Neural cell (in vitro differentiated cells): Measurements from ENCODE around the gene PCDHA9. TPM values are rescaled to one million over a fixed set of nuclear protein-coding genes. Genes with fewer than 3 reads are reported as not detected.
A peak's percentile ranks its signal among the peaks of the same experiment; 100 is the strongest.

Experiments used
- H2AFZ ChIP-seq: fragments of 200-600, 300-800 bp; sonication (generic), shearing (Covaris generic); 2 replicates; pipeline ENCODE4 v1.6.0; 2014; ENCODE audit warnings: low read depth, mild to moderate bottlenecking, antibody characterized with exemption, low read length, moderate library complexity
- H3F3A ChIP-seq: fragments of 200-600 bp; shearing (Covaris generic); 2 replicates; pipeline ENCODE4 v1.6.1; 2016; ENCODE audit warnings: mild to moderate bottlenecking, moderate library complexity, mixed read lengths, antibody characterized with exemption, low read length; ENCODE audit not compliant: insufficient read depth, poor library complexity, severe bottlenecking
- H3K27ac ChIP-seq: fragments of 200-600, 300-800 bp; sonication (generic), shearing (Covaris generic); 2 replicates; pipeline ENCODE4 v1.5.1; 2014; ENCODE audit warnings: mild to moderate bottlenecking, low read length, moderate library complexity
- H3K27me3 ChIP-seq: fragments of 300-800, 200-600 bp; sonication (generic), shearing (Covaris generic); 2 replicates; pipeline ENCODE4 v1.6.0; 2014; ENCODE audit warnings: mild to moderate bottlenecking, low read depth, low read length, moderate library complexity; ENCODE audit not compliant: insufficient read depth
- H3K36me3 ChIP-seq: fragments of 300-800, 200-600 bp; sonication (generic), shearing (Covaris generic); 2 replicates; pipeline ENCODE4 v1.5.1; 2014; ENCODE audit warnings: mild to moderate bottlenecking, antibody characterized with exemption, low read length, moderate library complexity; ENCODE audit not compliant: insufficient read depth
- H3K4me2 ChIP-seq: fragments of 300-800, 200-600 bp; sonication (generic), shearing (Covaris generic); 2 replicates; pipeline ENCODE4 v1.6.0; 2014; ENCODE audit warnings: mild to moderate bottlenecking, low read length
- H3K4me3 ChIP-seq: fragments of 300-800, 200-600 bp; sonication (generic), shearing (Covaris generic); 2 replicates; pipeline ENCODE4 v1.5.1; 2014; ENCODE audit warnings: mild to moderate bottlenecking, low read length, moderate library complexity
- H3K79me2 ChIP-seq: fragments of 200-600 bp; shearing (Covaris generic); replicated peaks from 2 replicates; pipeline ENCODE4 v1.6.0; 2014; ENCODE audit warnings: mild to moderate bottlenecking, low read length, moderate library complexity; ENCODE audit not compliant: insufficient read depth
- H3K9ac ChIP-seq: fragments of 300-800, 200-600 bp; sonication (generic), shearing (Covaris generic); 2 replicates; pipeline ENCODE4 v1.6.1; 2016; ENCODE audit warnings: mild to moderate bottlenecking, low read length, mixed read lengths
- H3K9me2 ChIP-seq: fragments of 200-600 bp; shearing (Covaris generic); 2 replicates; pipeline ENCODE4 v1.6.1; 2016; ENCODE audit warnings: mild to moderate bottlenecking, low read length, mixed read lengths; ENCODE audit not compliant: insufficient read depth
- H3K9me3 ChIP-seq: fragments of 200-600, 300-800 bp; sonication (generic), shearing (Covaris generic); 2 replicates; pipeline ENCODE4 v1.6.1; 2016; ENCODE audit warnings: mild to moderate bottlenecking, mixed run types, low read length, moderate library complexity, mixed read lengths
- H4K20me1 ChIP-seq: fragments of 200-600 bp; shearing (Covaris generic); 2 replicates; pipeline ENCODE4 v1.6.1; 2016; ENCODE audit warnings: mild to moderate bottlenecking, mixed run types; ENCODE audit not compliant: insufficient read depth
- CTCF ChIP-seq: fragments of 450-650 bp; IDR thresholded peaks from 2 replicates; pipeline ENCODE4 v1.5.1; 2014; ENCODE audit warnings: antibody characterized with exemption, mild to moderate bottlenecking, moderate library complexity; ENCODE audit not compliant: poor library complexity, severe bottlenecking
- EP300 ChIP-seq: fragments of 450-650 bp; conservative IDR thresholded peaks from 2 replicates; pipeline ENCODE4 v1.6.1; 2014; ENCODE audit warnings: antibody characterized with exemption, mild to moderate bottlenecking, moderate library complexity; ENCODE audit not compliant: poor library complexity, severe bottlenecking
- EZH2 ChIP-seq: fragments of 200-600, 300-800 bp; shearing (Covaris generic), sonication (generic); IDR thresholded peaks from 2 replicates; pipeline ENCODE4 v1.6.1; 2014; ENCODE audit warnings: antibody characterized with exemption, low read length, borderline replicate concordance, mild to moderate bottlenecking; ENCODE audit not compliant: insufficient read depth, poor library complexity, severe bottlenecking
- MXI1 ChIP-seq: fragments of 450-650 bp; conservative IDR thresholded peaks from 2 replicates; pipeline ENCODE4 v1.6.1; 2014; ENCODE audit warnings: antibody characterized with exemption, mild to moderate bottlenecking; ENCODE audit not compliant: poor library complexity, severe bottlenecking
- POLR2AphosphoS5 ChIP-seq: IDR thresholded peaks from 2 replicates; pipeline ENCODE4 v1.6.1; 2012
- RAD21 ChIP-seq: fragments of 450-650 bp; conservative IDR thresholded peaks from 2 replicates; pipeline ENCODE4 v1.6.1; 2014; ENCODE audit warnings: antibody characterized with exemption, mild to moderate bottlenecking, moderate library complexity
- REST ChIP-seq: IDR thresholded peaks from 2 replicates; pipeline ENCODE4 v1.6.1; 2012; ENCODE audit warnings: borderline replicate concordance
- SMC3 ChIP-seq: fragments of 450-650 bp; conservative IDR thresholded peaks from 2 replicates; pipeline ENCODE4 v1.6.1; 2014; ENCODE audit warnings: antibody characterized with exemption, mild to moderate bottlenecking, moderate library complexity; ENCODE audit not compliant: poor library complexity
- TAF1 ChIP-seq: IDR thresholded peaks from 2 replicates; pipeline ENCODE4 v1.6.1; 2012; ENCODE audit warnings: low read depth
- polyA plus RNA-seq: library from polyadenylated mRNA; depleted of rRNA; stranded (reverse); fragments of >200 nt; gene quantifications from 2 replicates; pipeline ENCODE4 v1.2.3, GENCODE V29; 2014

The PCDHA9 gene
- polyA plus RNA-seq, 1 donor from 2014 or later: 0.88 TPM

- no peak within 1 kb of the TSS for H3K4me2 ChIP-seq
- peaks cover 41% of the 10 kb centered on the region for H3K79me2 ChIP-seq
- H3K27me3 ChIP-seq: no peaks in the 10 kb centered on the region
- TF ChIP-seq EZH2 (no peak), POLR2AphosphoS5 (no peak), CTCF (no peak), SMC3 (no peak), TAF1 (no peak), REST (no peak), RAD21 (no peak)
- peak within 1 kb of the TSS; percentile 28 for H3K4me3 ChIP-seq
- no peaks in the 10 kb centered on the region for H3F3A ChIP-seq
- no peak within 1 kb of the TSS for H2AFZ ChIP-seq
- no peaks in the 10 kb centered on the region for H4K20me1 ChIP-seq
- no peak within 1 kb of the TSS for H3K9ac ChIP-seq
- no peak within 1 kb of the TSS for H3K27ac ChIP-seq
- H3K9me3 ChIP-seq: peaks cover 44% of the 10 kb centered on the region
- H3K9me2 ChIP-seq: no peaks in the 10 kb centered on the region
- peaks cover 47% of the 10 kb centered on the region for H3K36me3 ChIP-seq
Measured at GRCh38 chr5:140881889-140882590, 33.9 kb downstream of the PCDHA9 start, which contains the start of gene PCDHA13. Gene PCDHA13 (plus strand): TSS chr5:140882124. CDS start chr5:140882269, 145 bp downstream.

- Histone ChIP-seq H3K27ac (no peak overlapping the region), H3K9me3 (peaks cover 38% of the 10 kb centered on the region), H3K9me2 (no peaks in the 10 kb centered on the region), H3K79me2 (peaks cover 43% of the 10 kb centered on the region), H4K20me1 (no peaks in the 10 kb centered on the region), H3K4me3 (peak overlapping the region; percentile 28), H2AFZ (no peak overlapping the region), H3K27me3 (no peaks in the 10 kb centered on the region), H3K36me3 (peaks cover 42% of the 10 kb centered on the region), H3K9ac (no peak overlapping the region), H3F3A (no peaks in the 10 kb centered on the region), H3K4me2 (no peak overlapping the region)
- TF ChIP-seq POLR2AphosphoS5 (no peak), REST (no peak), EP300 (no peak), TAF1 (no peak), MXI1 (no peak)
Measured at GRCh38 chr5:140882591-140882899, 34.4 kb downstream of the PCDHA9 start.
